Stimulated activated CD8-positive, alpha-beta memory T cell treated with anti-CD3 and anti-CD28 coated beads, Interleukin-4, amount 100 ng/mL, for 24 hours (primary cell): Measurements from ENCODE around the gene NEDD4L.
A peak's percentile ranks its signal among the peaks of the same experiment; 100 is the strongest.

Source experiments
- DNase-seq: peaks from one replicate; pipeline ENCODE4 v3.0.0-alpha.2; 2020; ENCODE audit warnings: low read depth

Gene NEDD4L

GRCh38 chr18:58319719-58320118 lies 275.7 kb downstream of the NEDD4L start:
- DNase-seq: no peak

DNA sequence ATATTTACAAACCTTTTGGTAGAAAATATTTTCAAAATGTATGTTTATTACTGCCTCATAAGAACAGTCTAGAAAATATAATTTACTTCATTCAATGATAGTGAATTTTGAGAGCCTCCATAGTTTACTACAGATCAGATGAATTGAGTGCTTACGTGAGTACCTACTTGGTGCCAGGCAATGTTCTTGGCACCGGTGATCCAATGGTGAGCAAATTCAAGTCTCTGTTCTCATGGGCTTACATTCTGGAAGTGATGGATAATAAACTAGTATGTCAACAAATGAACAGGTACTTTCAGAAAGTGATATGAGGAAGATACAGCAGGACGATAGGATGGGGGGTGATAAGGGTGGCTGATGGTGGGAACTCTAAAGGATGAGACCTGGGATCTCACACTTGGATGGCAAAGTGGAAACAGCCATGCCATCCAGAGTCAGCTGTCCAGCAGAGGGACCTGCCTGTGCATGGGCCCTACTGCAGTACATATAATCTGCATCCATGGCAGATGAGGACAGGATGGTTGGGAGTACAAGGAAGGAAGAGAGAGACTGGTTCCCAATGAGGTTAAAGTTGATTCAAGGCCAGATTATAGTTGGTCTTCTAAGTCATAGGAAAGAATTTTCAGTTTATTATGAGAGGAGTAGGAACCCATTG lies 277.0 kb downstream of the NEDD4L start:
- DNase-seq: no peak

DNA sequence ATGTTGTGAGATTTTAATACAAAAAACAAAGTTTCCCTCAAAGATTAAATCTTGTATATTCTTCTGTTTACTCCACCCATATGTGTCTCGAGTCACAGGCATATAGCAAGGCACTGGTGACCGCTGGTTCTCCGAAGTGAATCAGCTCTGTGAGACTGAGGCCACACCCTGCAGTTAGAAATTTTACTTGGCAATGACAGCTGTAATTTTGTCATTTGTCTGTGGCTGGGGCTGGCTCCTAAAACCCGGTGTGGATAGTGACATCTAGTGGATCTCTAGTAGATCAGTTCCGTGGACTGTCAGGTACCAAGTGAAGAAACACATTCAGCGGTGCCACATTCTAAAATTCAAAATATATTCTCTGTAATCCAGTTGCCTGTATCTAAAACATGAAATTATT lies 278.0 kb downstream of the NEDD4L start:
- peak; percentile 11 for DNase-seq

DNA sequence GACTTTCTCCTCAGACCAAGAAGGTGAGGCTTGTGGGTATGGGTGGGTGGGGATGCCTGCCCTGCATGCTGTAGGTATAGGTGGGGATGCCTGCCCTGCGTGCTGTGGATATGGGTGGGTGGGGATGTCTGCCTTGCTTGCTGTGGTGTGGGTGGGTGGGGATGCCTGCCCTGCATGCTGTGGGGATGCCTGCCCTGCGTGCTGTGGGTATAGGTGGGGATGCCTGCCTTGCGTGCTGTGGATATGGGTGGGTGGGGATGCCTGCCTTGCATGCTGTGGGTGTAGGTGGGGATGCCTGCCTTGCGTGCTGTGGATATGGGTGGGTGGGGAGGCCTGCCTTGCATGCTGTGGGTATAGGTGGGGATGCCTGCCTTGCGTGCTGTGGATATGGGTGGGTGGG lies 278.4 kb downstream of the NEDD4L start:
- DNase-seq: no peak

GRCh38 chr18:58323866-58324762 lies 280.1 kb downstream of the NEDD4L start:
- DNase-seq: no peak

DNA sequence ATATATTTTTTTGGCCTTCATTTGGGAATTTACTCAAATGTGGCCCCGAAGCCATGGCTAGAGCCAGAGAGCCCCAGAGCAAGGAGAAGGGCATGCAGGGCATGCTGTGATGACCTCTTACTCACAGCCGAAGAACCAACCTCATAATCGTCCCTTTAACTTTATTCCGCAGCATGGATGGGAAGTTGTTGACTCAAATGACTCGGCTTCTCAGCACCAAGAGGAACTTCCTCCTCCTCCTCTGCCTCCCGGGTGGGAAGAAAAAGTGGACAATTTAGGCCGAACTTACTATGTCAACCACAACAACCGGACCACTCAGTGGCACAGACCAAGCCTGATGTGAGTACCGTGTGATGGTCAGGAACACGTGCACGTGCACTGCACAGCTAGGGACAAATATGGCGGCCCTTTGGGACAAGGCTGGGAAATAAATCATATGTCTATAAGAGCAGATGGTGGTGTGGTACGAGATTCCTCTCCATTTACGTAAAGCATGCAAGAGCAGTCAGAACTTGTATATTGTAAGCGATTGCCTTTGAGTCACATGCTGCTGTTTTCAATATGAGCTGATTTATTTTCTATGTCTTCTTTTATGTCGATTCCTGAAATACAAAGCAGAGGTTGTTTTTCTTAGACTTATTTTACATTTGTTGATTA lies 280.9 kb downstream of the NEDD4L start:
- DNase-seq: no peak

DNA sequence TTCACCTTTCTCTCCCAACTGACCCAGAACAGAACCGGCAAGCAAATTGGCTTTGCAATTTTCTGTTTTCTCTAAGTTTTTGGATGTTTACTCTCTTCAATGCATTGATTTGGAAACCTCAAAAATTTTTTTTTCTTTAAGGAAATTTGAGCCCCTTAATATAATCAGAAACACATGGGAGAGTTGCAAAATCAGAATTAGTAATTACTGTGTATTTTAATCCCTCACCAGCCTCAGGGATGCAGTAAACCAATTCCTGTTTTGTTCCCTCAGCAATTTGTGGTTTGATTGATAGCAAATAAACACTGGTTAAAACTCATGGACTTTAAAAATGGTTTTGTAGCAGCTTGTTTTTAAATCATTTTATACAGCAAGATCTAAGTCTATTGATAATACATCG lies 281.5 kb downstream of the NEDD4L start:
- no peak for DNase-seq

DNA sequence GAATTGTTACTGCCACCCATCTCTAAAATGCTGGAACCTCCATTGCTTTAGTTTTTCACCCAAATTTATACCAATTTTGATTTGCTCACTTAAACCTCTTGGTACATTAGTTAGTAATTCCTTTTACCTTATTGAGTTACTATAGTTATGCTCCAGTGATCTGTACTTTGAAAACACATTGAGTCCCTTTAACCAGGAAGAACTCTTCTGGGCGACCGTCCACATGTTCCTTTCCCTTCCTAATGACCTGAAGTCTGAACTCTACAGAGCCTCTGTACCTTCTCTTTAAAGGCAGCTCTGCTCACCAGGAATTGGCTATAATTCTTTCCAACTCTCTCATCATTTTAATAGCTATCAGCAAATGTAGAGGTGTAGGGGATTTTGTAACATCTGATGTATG lies 290.0 kb downstream of the NEDD4L start:
- no peak for DNase-seq

- no peak for DNase-seq
These were observed 291.2 kb downstream of the NEDD4L start for GRCh38 chr18:58335223-58335622.

- DNase-seq: no peak
These were observed 291.8 kb downstream of the NEDD4L start for GRCh38 chr18:58335821-58336220.

- DNase-seq: no peak
These were observed 292.6 kb downstream of the NEDD4L start for GRCh38 chr18:58336605-58337004.

GRCh38 chr18:58337285-58337684 lies 293.3 kb downstream of the NEDD4L start:
- no peak for DNase-seq

GRCh38 chr18:58337686-58338085 lies 293.7 kb downstream of the NEDD4L start:
- DNase-seq: no peak

DNA sequence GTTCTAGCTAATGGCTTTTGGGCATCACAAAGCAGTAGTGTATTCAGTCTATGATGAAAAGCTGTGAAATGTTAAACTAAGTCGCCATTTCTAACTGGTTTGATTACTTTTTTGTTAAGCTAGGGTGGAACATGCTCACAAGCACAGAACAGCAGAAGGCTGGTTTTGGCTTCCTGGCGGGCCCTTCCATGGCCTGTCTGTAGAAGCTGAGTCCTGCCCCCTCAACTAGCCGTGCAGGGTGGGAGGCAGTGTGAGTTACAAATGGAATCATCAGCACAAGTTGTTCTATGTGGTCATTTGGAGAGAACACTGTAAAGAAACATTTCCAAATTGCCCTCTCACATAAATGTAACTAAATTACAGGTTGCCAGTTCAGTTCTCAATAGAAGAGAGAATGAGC lies 294.1 kb downstream of the NEDD4L start:
- DNase-seq: no peak

DNA sequence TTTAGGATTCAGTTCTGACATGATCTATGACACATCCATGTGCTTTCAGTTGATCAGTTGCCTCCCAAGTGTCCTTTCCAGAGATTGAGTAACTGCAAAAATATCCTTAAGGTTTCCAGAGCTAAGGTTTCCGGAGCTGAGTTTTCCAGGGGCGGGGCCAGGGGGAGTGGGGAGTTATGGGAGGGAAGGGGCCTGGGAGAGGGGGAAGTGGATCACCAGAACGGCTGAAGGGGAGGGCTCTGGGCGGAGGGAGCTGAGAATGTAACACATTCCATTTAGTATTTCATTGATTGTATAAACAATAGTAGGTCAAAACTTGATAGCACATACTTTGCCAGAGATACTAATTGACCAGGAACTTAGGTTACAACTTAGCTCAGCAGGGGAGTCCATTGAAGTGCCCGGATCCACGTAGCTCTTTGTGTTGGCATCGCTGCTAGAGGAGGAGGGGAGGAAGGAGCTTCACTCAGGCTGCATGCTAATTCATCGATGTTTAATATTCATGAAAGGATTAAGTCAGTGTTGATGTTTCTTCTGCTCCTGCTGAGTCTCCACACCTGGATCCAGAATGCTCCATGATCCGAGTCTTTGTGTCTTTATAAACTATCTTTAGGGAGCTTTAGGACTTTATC lies 295.1 kb downstream of the NEDD4L start:
- no peak for DNase-seq

DNA sequence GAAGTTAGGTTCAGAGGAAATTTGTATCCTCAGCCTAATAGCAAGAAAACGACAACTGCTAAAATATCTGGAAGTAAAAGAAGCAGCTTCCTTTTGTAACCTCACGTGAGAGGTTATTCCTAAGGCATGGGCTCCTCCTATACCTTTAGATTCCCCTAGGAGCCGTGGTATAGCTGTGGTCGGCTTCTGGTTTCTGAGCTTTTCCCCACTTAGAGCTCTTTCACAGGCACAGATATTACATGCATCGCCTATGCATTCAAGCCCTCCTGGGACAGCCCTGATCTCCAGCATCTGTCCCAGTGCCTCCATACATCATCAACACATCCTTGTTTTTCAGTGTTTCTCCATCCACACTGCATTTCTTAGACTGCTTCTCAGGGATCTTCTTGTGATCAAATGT lies 295.9 kb downstream of the NEDD4L start:
- no peak for DNase-seq

- DNase-seq: no peak
These were observed 297.9 kb downstream of the NEDD4L start for GRCh38 chr18:58341916-58342315.

- DNase-seq: no peak
These were observed 300.1 kb downstream of the NEDD4L start for GRCh38 chr18:58344080-58344670.

- DNase-seq: no peak
These were observed 300.9 kb downstream of the NEDD4L start for GRCh38 chr18:58344861-58345463.

DNA sequence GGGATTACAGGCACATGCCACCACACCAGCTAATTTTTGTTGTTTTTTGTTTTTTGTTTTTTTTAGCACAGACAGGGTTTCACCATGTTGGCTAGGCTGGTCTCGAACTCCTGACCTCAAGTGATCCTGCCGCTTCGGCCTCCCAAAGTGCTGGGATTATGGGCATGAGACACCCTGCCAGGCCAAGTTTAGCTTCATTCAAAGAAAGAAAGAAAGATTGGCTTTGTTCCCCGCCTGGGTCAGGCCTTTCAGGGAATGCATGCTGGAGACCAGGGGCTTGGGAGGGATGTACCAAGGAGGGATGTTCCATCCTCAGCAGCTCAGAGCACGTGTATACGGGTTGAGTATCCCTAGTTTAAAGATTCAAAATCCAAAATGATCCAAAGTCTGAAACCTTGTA lies 301.8 kb downstream of the NEDD4L start:
- DNase-seq: no peak

GRCh38 chr18:58347135-58347534 lies 303.1 kb downstream of the NEDD4L start:
- DNase-seq: no peak

DNA sequence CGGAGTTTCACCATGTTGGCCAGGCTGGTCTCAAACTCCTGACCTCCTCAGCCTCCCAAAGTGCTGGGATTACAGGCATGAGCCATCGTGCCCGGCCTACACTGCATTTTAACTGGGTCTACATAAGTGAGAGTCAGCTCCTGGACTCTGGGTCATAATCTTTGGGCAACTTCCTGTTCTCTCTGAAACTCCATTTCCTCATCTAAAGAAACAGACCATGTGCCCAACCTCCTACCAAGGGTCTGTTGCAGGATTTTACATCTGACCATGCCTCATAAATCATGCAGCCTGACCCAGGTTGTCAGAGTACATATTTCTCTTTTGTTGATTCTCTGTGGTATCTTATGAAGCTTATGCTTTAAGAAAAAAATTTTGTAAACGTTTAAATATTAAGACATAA lies 304.5 kb downstream of the NEDD4L start:
- DNase-seq: no peak
